Coronary artery (tissue), 2 donors: ENCODE results near the gene GRPEL1.

ENCODE experiments used
- DNase-seq: peaks from one replicate; pipeline ENCODE4 v3.0.0-alpha.2; 2017; ENCODE audit warnings: low spot score
- H3K27ac ChIP-seq, 2 donors: fragments of 200-600 bp; sonication (generic); one replicate each; pipeline ENCODE4 v1.5.1; 2016 to 2019
- H3K4me3 ChIP-seq: fragments of 200-600 bp; sonication (generic); 2 replicates; pipeline ENCODE4 v1.5.1; 2016; ENCODE audit warnings: mild to moderate bottlenecking, moderate library complexity
- TF ChIP-seq, protein P1 (sequence below): fragments of 200-600 bp; sonication (generic); IDR thresholded peaks from one replicate; pipeline ENCODE4 v1.5.1; 2019; ENCODE audit warnings: antibody characterized with exemption

Gene GRPEL1

DNA sequence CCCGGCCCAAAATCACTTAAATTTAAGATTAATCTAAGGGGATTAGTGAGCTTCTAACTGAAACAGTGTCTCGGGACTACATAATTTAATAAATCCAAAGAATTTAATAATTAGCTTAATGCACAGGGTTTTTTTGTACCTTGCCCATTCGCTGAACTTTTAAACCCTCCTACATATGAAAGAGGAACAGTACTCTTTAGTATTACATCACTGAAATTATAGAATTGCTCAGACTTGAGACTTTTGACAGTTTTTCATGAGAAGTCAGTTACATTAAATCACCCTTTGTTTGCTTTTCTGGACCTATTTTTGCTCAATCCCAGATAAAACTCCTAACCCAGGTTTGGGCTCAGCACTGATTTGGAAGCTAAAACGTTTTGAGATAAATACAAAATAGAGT lies 27.1 kb downstream of the GRPEL1 start:
- TF ChIP-seq, protein P1, sequence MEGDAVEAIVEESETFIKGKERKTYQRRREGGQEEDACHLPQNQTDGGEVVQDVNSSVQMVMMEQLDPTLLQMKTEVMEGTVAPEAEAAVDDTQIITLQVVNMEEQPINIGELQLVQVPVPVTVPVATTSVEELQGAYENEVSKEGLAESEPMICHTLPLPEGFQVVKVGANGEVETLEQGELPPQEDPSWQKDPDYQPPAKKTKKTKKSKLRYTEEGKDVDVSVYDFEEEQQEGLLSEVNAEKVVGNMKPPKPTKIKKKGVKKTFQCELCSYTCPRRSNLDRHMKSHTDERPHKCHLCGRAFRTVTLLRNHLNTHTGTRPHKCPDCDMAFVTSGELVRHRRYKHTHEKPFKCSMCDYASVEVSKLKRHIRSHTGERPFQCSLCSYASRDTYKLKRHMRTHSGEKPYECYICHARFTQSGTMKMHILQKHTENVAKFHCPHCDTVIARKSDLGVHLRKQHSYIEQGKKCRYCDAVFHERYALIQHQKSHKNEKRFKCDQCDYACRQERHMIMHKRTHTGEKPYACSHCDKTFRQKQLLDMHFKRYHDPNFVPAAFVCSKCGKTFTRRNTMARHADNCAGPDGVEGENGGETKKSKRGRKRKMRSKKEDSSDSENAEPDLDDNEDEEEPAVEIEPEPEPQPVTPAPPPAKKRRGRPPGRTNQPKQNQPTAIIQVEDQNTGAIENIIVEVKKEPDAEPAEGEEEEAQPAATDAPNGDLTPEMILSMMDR, result no peak
- no peak for DNase-seq
- Histone ChIP-seq H3K4me3 (no peak overlapping the region), H3K27ac (no peak overlapping the region)

DNA sequence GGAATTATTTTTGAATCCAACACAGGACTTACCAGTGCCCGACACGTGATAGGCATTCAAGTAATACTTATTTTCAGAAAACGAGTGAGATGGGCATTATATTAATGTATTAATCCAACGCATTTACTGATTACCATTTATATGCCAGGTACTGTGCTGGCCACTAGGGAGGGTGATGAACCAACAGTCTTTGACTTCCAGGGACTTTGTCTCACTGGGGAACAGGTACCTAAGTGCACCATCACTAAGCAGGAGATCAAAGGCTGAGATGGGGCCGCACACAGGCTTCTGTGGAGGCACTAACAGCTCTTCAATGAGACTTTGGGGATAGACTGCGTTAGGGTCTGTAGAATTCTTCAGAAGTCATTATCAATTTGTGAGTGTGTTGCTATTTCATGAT lies 30.4 kb downstream of the GRPEL1 start:
- H3K4me3 ChIP-seq, result no peak overlapping the region
- H3K27ac ChIP-seq, result no peak overlapping the region
- DNase-seq, result no peak
- TF ChIP-seq, protein P1, result no peak

DNA sequence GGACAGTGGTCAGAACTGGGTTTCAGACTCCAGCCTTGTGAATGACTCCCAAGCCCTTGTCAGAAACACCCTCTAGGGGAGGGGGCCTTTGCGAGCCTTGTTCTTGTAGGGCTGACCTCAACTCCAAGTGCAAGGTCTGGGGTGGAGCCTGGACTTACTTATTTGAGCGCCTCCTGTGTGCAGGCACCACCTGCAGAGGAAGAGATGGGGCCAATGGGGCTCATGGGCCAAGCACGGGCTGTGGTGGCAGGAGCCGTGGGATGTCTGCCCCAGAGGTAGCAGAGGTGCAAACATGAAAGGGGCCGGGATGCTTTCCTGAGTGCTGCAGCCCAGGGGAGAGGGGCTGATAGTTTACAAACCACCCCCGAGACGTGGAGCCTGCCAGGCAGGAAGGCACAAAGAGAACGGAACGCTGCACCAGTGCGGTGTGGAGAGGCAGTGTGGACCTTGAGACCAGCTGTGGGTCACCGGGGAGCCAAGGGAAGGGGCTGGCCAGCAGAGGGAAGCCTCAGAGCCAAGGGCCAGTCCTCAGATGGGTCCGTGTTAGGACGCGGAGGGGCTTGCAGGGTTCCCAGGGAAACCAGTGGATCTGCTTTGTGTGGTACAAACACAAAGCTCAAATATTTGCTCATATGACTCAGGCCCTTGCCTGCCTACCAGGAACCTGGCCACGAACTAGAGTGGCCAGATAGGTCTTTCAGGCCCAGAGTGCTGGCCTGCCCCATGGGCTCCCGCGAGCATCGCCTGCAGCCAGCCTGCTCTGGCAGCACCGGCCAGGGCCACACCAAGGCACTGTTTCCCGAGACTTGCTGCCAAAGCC lies 33.4 kb downstream of the GRPEL1 start:
- TF ChIP-seq, protein P1, result no peak
- Histone ChIP-seq H3K4me3 (no peak overlapping the region), H3K27ac (no peak overlapping the region)
- no peak for DNase-seq

DNA sequence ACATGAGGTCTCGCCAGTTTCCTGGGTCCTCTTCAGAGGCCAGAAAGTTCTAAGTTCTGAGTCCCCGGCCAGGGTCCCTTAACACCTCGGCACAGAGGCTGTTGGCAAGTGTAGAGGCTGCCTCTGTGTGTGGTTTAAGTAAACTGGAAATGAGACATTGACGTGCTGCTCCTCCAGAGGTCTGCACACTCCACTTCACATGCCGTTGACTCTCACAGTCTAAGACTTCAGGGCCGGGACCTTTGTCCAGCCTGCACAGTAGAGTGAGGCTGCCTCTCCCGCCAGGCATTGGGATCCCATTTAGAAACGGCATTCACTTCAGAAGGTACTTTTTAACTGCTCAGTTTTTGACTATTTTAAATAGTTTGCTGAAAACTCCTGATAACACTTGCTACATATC lies 35.3 kb downstream of the GRPEL1 start:
- no peak for DNase-seq
- TF ChIP-seq, protein P1, result no peak
- no peak overlapping the region for H3K4me3 ChIP-seq
- H3K27ac ChIP-seq, result no peak overlapping the region

DNA sequence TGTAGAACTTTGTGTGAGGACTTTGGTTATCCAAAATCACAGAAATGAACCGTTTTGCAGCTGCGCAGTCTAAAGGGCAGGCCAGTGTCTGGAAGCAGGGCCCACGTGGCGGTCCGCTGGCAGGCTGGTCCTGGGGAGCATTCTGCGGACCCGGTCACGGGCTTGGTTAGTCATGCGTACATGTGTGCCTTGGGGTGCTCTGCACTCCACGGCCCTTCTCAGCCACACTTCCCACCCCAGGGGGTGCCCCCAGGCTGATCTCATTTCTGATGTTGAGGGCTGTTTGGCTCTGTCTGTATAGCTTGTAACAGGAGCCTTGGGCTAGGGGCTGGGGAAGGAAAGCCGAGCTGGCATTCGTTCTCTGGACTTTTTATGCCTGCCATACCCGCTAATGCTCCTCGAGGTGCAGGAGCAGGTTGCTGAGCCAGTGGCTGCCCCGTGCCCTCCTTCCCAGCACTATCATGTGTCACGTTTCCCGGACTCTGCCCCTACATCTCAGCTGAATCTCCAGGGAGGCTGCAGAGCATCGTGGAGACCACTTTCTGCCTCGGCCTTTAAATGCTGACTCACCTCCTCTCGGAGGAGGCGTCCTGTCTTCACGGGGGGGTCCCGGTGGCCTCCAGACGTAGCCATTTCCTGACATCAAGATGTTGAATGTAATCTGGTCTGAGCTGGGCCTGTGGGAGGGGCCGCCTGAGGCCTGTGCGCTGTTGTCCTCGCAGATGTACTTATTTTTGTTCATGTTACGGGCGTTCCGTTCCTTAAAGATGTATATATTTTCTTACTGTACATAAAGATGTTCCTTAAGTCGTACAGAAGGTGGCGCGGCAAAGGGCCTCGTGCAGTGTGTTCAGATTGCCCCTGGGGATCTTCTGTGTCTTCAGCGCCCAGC lies 36.1 kb downstream of the GRPEL1 start:
- TF ChIP-seq, protein P1, result no peak
- no peak for DNase-seq
- Histone ChIP-seq H3K4me3 (no peak overlapping the region), H3K27ac (no peak overlapping the region)

DNA sequence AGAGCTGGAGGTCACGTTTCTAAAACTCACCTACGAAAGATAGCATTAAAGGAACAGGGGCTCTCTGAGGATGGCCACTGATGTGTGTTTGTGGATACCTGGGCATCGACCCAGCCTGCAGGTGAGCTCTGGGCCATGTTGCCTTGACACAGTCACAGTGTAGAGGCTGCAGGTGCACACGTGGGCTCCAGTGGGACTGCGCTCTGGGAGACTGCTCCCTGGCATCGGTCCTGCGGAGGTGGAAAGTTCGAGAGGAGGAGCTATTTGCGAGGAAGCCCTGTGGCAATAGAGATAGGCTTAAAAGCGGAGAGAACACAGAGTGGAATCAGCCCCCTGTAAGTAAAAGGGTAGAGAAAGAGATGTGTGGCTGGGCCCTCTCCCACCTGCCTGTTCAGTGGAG lies 37.0 kb downstream of the GRPEL1 start:
- Histone ChIP-seq H3K27ac (no peak overlapping the region), H3K4me3 (no peak overlapping the region)
- DNase-seq, result no peak
- TF ChIP-seq, protein P1, result no peak
